Measurements from ENCODE around the gene SDF2.

Gene SDF2

DNA sequence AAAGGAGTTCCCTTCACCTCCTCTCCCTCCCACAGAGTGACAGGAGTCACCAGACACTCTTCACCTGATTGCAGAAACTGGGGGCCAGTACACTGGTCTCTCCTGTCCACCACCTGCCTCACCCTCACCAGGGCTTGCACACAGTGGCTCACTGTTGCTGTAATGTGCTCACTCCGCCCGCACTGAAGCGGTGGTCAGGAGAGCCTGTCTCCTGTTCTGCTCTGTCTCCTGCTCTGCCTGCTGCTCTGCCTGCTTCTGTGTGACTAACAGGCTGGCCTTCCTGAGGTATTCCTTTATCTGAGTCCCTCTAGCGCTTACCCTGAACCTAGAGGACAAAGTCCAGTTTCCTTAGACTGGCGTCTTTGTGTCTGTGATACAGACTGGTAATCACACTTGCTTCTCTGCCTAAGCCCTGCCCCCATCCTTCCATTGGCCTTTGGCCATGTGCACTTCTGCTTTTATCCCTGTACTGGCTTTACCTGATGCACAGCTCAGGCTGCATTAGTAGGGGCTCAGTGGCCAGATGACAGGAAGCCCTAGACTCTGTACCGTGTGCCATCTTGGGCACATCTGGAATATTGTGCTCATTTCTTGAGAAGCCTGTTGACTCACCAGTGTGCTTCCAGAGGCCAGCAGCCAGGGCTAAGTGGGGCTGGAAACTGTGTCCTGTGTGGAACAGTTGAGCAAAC lies 36.7 kb upstream of the SDF2 start:
- Histone ChIP-seq H3K4me2 (ENCODE audit: low read length) (no peak overlapping the region), H3K4me3 (ENCODE audit: low read depth, low read length, poor library complexity, severe bottlenecking) (no peak overlapping the region), H3K27ac (ENCODE audit: low read depth, low read length, poor library complexity, severe bottlenecking) (no peak overlapping the region), H3K36me3 (ENCODE audit: insufficient read depth, low read length) (peaks cover 98% of the 10 kb centered on the region), H4K20me1 (ENCODE audit: insufficient read depth, low read length) (no peaks in the 10 kb centered on the region), H3K9me3 (ENCODE audit: low read length) (no peaks in the 10 kb centered on the region), H3F3A (ENCODE audit: insufficient read depth, low read length) (no peaks in the 10 kb centered on the region), H3K79me2 (ENCODE audit: insufficient read depth, low read length) (no peaks in the 10 kb centered on the region), H3K9me2 (ENCODE audit: low read depth, low read length) (no peaks in the 10 kb centered on the region), H3K9ac (ENCODE audit: low read length) (no peak overlapping the region), H2AFZ (ENCODE audit: low read length) (no peak overlapping the region), H3K27me3 (ENCODE audit: insufficient read depth, low read length) (no peaks in the 10 kb centered on the region), H3K4me1 (ENCODE audit: insufficient read depth, low read length, severe bottlenecking) (no peaks in the 10 kb centered on the region)
- TF ChIP-seq, protein P1, sequence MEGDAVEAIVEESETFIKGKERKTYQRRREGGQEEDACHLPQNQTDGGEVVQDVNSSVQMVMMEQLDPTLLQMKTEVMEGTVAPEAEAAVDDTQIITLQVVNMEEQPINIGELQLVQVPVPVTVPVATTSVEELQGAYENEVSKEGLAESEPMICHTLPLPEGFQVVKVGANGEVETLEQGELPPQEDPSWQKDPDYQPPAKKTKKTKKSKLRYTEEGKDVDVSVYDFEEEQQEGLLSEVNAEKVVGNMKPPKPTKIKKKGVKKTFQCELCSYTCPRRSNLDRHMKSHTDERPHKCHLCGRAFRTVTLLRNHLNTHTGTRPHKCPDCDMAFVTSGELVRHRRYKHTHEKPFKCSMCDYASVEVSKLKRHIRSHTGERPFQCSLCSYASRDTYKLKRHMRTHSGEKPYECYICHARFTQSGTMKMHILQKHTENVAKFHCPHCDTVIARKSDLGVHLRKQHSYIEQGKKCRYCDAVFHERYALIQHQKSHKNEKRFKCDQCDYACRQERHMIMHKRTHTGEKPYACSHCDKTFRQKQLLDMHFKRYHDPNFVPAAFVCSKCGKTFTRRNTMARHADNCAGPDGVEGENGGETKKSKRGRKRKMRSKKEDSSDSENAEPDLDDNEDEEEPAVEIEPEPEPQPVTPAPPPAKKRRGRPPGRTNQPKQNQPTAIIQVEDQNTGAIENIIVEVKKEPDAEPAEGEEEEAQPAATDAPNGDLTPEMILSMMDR (IDR thresholded peaks at IDR 0.05; ENCODE audit: low read length), result no peak
- TF ChIP-seq EZH2 (IDR thresholded peaks at IDR 0.05; ENCODE audit: borderline replicate concordance, low read length), result no peak

DNA sequence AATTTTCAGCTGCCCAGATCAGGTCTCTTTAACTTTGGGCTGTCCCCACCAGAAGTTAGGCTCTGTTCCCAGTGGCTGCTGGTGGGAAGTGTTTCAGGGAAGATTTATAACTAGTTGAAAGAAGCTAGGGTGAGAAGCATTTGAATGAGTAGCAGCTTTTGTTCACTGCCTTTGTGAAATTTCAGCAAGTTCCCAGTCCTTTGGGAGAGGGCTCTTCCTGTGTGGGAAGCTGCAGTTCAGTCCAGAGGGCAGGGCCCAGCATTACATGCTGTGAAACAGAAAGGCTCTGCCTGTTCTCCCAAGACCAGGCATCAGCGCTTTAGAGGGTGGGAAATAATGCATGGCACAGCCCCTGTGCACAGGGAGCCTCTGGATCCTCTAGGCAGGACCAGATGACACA lies 32.2 kb upstream of the SDF2 start:
- Histone ChIP-seq H3K9ac (ENCODE audit: low read length) (no peak overlapping the region), H4K20me1 (ENCODE audit: insufficient read depth, low read length) (no peaks in the 10 kb centered on the region), H3K36me3 (ENCODE audit: insufficient read depth, low read length) (peaks cover 89% of the 10 kb centered on the region)

DNA sequence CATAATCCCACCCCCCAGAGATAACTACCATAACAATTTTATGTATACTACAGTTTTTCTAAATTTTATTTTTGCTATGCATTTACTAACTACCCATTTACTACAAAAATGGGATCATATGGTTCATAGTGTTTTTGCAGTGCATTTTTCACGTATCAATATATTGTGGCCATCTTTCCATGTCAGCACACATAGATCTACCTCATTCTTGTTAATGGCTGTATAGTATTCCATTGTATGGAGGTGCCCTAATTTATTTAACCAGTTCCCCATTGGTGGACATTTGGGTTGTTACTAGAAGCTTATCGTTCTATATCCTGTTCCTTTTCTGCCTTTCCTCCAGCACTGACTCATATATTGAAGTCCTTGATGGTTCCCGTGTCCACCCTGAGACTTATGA lies 27.3 kb upstream of the SDF2 start:
- H3K27me3 ChIP-seq (ENCODE audit: insufficient read depth, low read length), result no peaks in the 10 kb centered on the region
- no peaks in the 10 kb centered on the region for H3K79me2 ChIP-seq (ENCODE audit: insufficient read depth, low read length)
- TF ChIP-seq EZH2 (IDR thresholded peaks at IDR 0.05; ENCODE audit: borderline replicate concordance, low read length), result no peak
- TF ChIP-seq, protein P1 (IDR thresholded peaks at IDR 0.05; ENCODE audit: low read length), result no peak
- H3K9ac ChIP-seq (ENCODE audit: low read length), result no peak overlapping the region
- no peaks in the 10 kb centered on the region for H3F3A ChIP-seq (ENCODE audit: insufficient read depth, low read length)
- peaks cover 90% of the 10 kb centered on the region for H3K36me3 ChIP-seq (ENCODE audit: insufficient read depth, low read length)
- H2AFZ ChIP-seq (ENCODE audit: low read length), result no peak overlapping the region
- no peaks in the 10 kb centered on the region for H3K9me3 ChIP-seq (ENCODE audit: low read length)
- no peaks in the 10 kb centered on the region for H3K9me2 ChIP-seq (ENCODE audit: low read depth, low read length)
- no peak overlapping the region for H3K27ac ChIP-seq (ENCODE audit: low read depth, low read length, poor library complexity, severe bottlenecking)
- no peak overlapping the region for H3K4me3 ChIP-seq (ENCODE audit: low read depth, low read length, poor library complexity, severe bottlenecking)
- no peaks in the 10 kb centered on the region for H4K20me1 ChIP-seq (ENCODE audit: insufficient read depth, low read length)
- H3K4me2 ChIP-seq (ENCODE audit: low read length), result no peak overlapping the region
- H3K4me1 ChIP-seq (ENCODE audit: insufficient read depth, low read length, severe bottlenecking), result no peaks in the 10 kb centered on the region

More for the DNA sequence above, 32.2 kb upstream of the SDF2 start:
- TF ChIP-seq EZH2 (IDR thresholded peaks at IDR 0.05; ENCODE audit: borderline replicate concordance, low read length), result no peak
- TF ChIP-seq, protein P1 (IDR thresholded peaks at IDR 0.05; ENCODE audit: low read length), result no peak
- H3K27me3 ChIP-seq (ENCODE audit: insufficient read depth, low read length), result no peaks in the 10 kb centered on the region
- no peaks in the 10 kb centered on the region for H3K4me1 ChIP-seq (ENCODE audit: insufficient read depth, low read length, severe bottlenecking)
- H3F3A ChIP-seq (ENCODE audit: insufficient read depth, low read length), result no peaks in the 10 kb centered on the region
- H2AFZ ChIP-seq (ENCODE audit: low read length), result no peak overlapping the region
- no peaks in the 10 kb centered on the region for H3K9me3 ChIP-seq (ENCODE audit: low read length)
- no peak overlapping the region for H3K4me2 ChIP-seq (ENCODE audit: low read length)
- no peak overlapping the region for H3K4me3 ChIP-seq (ENCODE audit: low read depth, low read length, poor library complexity, severe bottlenecking)
- H3K9me2 ChIP-seq (ENCODE audit: low read depth, low read length), result no peaks in the 10 kb centered on the region
- H3K27ac ChIP-seq (ENCODE audit: low read depth, low read length, poor library complexity, severe bottlenecking), result no peak overlapping the region
- H3K79me2 ChIP-seq (ENCODE audit: insufficient read depth, low read length), result no peaks in the 10 kb centered on the region

All from OCI-LY1 (cell line).